Fibroblast of pulmonary artery (primary cell): Measurements from ENCODE around the gene COMMD3.
A peak's percentile ranks its signal among the peaks of the same experiment; 100 is the strongest.

Source experiments
- DNase-seq: peaks from one replicate; pipeline ENCODE4 v3.0.0-alpha.2; 2010; ENCODE audit warnings: low read depth
- H3K4me3 ChIP-seq: replicated peaks from 2 replicates; pipeline ENCODE4 v1.5.1; 2011; ENCODE audit warnings: low read depth, mild to moderate bottlenecking, control low read depth, low read length, moderate library complexity
- TF ChIP-seq, protein P1 (sequence below): IDR thresholded peaks from 2 replicates; pipeline ENCODE4 v1.5.1; 2011; ENCODE audit warnings: mild to moderate bottlenecking, control low read depth, low read length, inconsistent platforms; ENCODE audit errors: missing control alignments

Gene COMMD3

GRCh38 chr10:22365644-22366434 is 49.7 kb downstream of the COMMD3 start:
- DNase-seq = no peak
- TF ChIP-seq, protein P1, sequence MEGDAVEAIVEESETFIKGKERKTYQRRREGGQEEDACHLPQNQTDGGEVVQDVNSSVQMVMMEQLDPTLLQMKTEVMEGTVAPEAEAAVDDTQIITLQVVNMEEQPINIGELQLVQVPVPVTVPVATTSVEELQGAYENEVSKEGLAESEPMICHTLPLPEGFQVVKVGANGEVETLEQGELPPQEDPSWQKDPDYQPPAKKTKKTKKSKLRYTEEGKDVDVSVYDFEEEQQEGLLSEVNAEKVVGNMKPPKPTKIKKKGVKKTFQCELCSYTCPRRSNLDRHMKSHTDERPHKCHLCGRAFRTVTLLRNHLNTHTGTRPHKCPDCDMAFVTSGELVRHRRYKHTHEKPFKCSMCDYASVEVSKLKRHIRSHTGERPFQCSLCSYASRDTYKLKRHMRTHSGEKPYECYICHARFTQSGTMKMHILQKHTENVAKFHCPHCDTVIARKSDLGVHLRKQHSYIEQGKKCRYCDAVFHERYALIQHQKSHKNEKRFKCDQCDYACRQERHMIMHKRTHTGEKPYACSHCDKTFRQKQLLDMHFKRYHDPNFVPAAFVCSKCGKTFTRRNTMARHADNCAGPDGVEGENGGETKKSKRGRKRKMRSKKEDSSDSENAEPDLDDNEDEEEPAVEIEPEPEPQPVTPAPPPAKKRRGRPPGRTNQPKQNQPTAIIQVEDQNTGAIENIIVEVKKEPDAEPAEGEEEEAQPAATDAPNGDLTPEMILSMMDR = no peak
- no peak overlapping the region for H3K4me3 ChIP-seq

DNA sequence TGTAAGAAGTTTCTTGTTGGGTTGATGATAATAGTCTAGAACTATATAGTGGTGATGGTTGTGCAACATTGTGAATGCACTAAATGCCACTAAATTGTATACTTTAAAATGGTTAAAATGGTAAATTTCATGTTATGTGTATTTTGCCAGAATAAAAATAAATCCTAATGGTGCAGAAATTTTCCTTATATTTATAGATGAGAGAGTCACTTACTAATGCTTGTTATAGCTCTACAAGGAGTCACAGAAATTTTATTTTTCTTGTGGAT is 50.2 kb downstream of the COMMD3 start:
- no peak overlapping the region for H3K4me3 ChIP-seq
- DNase-seq = no peak
- TF ChIP-seq, protein P1 = no peak

DNA sequence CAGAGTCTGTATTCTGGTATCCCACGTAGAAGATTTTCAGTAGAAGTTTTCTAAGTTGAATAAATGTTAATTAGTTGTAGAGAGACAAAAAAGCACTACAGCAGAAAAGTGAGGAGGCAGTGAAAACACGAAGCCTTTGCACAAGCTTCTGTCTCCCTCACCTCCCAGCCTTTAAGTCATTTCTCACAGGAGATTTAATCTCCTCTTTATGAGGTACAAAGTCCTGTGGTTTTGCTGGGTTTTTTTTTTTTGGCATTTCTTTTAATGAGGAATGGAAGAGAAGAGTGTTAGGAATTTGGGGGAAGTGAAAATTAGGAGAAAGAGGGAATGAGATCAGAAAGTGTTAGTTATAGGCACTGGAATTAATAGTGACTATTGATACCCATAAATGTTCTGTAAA is 50.6 kb downstream of the COMMD3 start:
- TF ChIP-seq, protein P1 = no peak
- DNase-seq = no peak
- H3K4me3 ChIP-seq = no peak overlapping the region

GRCh38 chr10:22367471-22367870 is 51.3 kb downstream of the COMMD3 start:
- H3K4me3 ChIP-seq = no peak overlapping the region
- DNase-seq = no peak
- TF ChIP-seq, protein P1 = no peak

GRCh38 chr10:22368402-22368801 is 52.2 kb downstream of the COMMD3 start:
- TF ChIP-seq, protein P1 = no peak
- DNase-seq = no peak
- H3K4me3 ChIP-seq = no peak overlapping the region

DNA sequence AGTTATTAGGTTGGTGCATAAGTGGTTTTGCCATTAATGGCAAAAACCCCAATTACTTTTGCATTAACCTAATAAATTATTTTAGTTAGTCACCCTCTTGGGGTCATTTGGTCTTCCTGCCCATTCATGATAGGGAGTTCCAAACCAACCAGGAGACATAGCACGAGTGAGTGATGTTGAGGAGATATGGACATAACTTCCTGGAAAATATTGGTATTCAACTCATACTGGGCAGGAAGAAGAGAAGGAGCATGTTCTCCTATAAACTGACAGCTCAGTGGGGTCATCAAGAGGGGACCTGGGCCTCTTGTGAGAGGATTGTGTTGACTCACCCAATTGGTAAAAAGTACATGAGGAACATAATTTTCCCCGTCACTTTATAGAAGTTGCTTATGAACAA is 52.8 kb downstream of the COMMD3 start:
- H3K4me3 ChIP-seq = no peak overlapping the region
- TF ChIP-seq, protein P1 = no peak
- no peak for DNase-seq

GRCh38 chr10:22369434-22370072 is 53.4 kb downstream of the COMMD3 start:
- H3K4me3 ChIP-seq = no peak overlapping the region
- DNase-seq = peak; percentile 32
- TF ChIP-seq, protein P1 = no peak
